ENCODE measurements around the gene ZNF865.
"Not testable (repeated sequence)": the region's sequence is repeated elsewhere in the genome, so short reads cannot be mapped to it uniquely, and the experiment has no call there.

ZNF865 gene

GRCh38 chr19:55605637-55606470 is at the start of gene ZNF865:
Gene ZNF865 (plus strand): TSS chr19:55605647. CDS start chr19:55613619, 7,972 bp downstream.
- DNase-seq (ENCODE audit: low read depth in 2 of 3, low spot score in 1 of 3) = peak; percentile 52 to 66 (median 65)

- no peak for DNase-seq (ENCODE audit: low read depth in 2 of 3, low spot score in 1 of 3)
Measured at GRCh38 chr19:55559684-55560083, 45.8 kb upstream of the ZNF865 start.

- no peak for DNase-seq (ENCODE audit: low read depth in 2 of 3, low spot score in 1 of 3)
Measured at GRCh38 chr19:55563261-55563690, 42.2 kb upstream of the ZNF865 start.

- DNase-seq (ENCODE audit: low read depth in 2 of 3, low spot score in 1 of 3) = no peak
Measured at GRCh38 chr19:55566823-55567222, 38.6 kb upstream of the ZNF865 start.

GRCh38 chr19:55567708-55568328 is 37.6 kb upstream of the ZNF865 start:
- no peak for DNase-seq (ENCODE audit: low read depth in 2 of 3, low spot score in 1 of 3)

- DNase-seq (ENCODE audit: low read depth in 2 of 3, low spot score in 1 of 3) = not testable (repeated sequence)
Measured at GRCh38 chr19:55569477-55569876, 36.0 kb upstream of the ZNF865 start.

- not testable (repeated sequence) for DNase-seq (ENCODE audit: low read depth in 2 of 3, low spot score in 1 of 3)
Measured at GRCh38 chr19:55573929-55574328, 31.5 kb upstream of the ZNF865 start.

- DNase-seq (ENCODE audit: low read depth in 2 of 3, low spot score in 1 of 3) = no peak
Measured at GRCh38 chr19:55576746-55577145, 28.7 kb upstream of the ZNF865 start.

- DNase-seq (ENCODE audit: low read depth in 2 of 3, low spot score in 1 of 3) = no peak
Measured at GRCh38 chr19:55578031-55578760, 27.3 kb upstream of the ZNF865 start.

GRCh38 chr19:55578761-55579747 is 26.4 kb upstream of the ZNF865 start:
- no peak for DNase-seq (ENCODE audit: low read depth in 2 of 3, low spot score in 1 of 3)

GRCh38 chr19:55579766-55580621 is 25.5 kb upstream of the ZNF865 start:
- DNase-seq (ENCODE audit: low read depth in 2 of 3, low spot score in 1 of 3) = no peak

GRCh38 chr19:55580628-55581144 is 24.8 kb upstream of the ZNF865 start, which contains the start of gene ZNF579:
Gene ZNF579 (minus strand): TSS chr19:55580848. CDS start chr19:55579639, 1,209 bp downstream.
- DNase-seq (ENCODE audit: low read depth in 2 of 3, low spot score in 1 of 3) = peak; percentile 74 to 87 (median 81)

- DNase-seq (ENCODE audit: low read depth in 2 of 3, low spot score in 1 of 3) = no peak
Measured at GRCh38 chr19:55581145-55581822, 24.2 kb upstream of the ZNF865 start.

- no peak for DNase-seq (ENCODE audit: low read depth in 2 of 3, low spot score in 1 of 3)
Measured at GRCh38 chr19:55581823-55582223, 23.6 kb upstream of the ZNF865 start.

GRCh38 chr19:55582284-55582683 is 23.2 kb upstream of the ZNF865 start:
- not testable (repeated sequence) for DNase-seq (ENCODE audit: low read depth in 2 of 3, low spot score in 1 of 3)

- not testable (repeated sequence) for DNase-seq (ENCODE audit: low read depth in 2 of 3, low spot score in 1 of 3)
Measured at GRCh38 chr19:55583897-55584296, 21.6 kb upstream of the ZNF865 start.

GRCh38 chr19:55584871-55585270 is 20.6 kb upstream of the ZNF865 start:
- DNase-seq (ENCODE audit: low read depth in 2 of 3, low spot score in 1 of 3) = no peak

- peak in 1 of 3 donors; percentile 28 for DNase-seq (ENCODE audit: low read depth in 2 of 3, low spot score in 1 of 3)
Measured at GRCh38 chr19:55585658-55586339, 19.6 kb upstream of the ZNF865 start.
